OCI-LY3 (cell line): ENCODE results near the gene PAPOLB.

Experiments
- CTCF ChIP-seq: fragments of 200-600, 300-600 bp; sonication (generic); IDR thresholded peaks from 2 replicates; pipeline ENCODE4 v1.5.1; 2014; ENCODE audit warnings: antibody characterized with exemption, low read length, low read depth
- EZH2phosphoT487 ChIP-seq: fragments of 200-600 bp; shearing (Covaris generic); IDR thresholded peaks from 2 replicates; pipeline ENCODE4 v1.6.1; 2018; ENCODE audit warnings: antibody characterized with exemption, mixed run types, low read depth

DNA sequence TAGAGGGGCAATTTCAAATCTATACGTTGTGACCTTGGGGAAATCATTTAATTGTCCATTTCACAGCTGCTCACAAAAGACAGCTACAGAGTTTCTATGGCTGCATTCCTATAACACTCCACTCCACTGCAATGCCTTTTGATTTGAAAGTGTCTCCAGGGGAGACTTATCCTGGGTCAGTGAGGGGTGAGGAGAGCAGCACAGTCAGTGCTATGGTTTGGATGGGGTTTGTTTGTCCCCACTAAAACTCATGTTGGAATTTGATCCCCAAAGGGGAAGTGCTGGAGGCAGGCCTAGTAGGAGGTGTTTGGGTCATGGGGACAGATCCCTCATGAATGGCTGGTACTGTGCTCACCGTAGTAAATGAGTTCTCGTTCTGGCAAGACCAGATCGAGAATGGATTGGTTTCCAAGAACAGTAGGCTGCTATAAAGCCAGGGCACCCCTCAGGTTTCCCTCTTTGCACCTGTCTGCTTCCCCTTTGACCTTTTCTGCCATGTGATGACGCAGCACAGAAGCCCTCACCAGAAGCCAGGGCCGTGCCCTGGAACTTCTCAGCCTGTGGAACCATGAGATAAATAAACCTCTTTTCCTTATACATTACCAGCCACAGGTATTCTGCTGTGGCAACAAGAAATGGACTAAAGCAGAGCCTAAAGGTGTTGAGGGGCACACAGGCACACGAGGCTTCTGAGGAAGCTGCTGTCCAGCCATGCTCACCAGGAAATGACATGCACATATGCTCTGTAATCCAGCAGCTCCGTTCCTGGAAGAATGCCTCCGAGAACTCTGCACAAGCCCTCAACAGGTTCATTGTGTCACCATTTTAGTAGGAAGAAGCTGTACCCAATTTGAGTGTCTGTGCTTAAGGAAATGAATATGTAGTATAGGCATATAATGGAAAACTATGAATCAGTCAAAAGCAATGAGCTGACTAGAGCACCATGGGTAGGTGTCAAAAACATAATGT lies 5.0 kb upstream of the PAPOLB start:
- TF ChIP-seq CTCF (no peak), EZH2phosphoT487 (no peak)
